Thyroid gland (tissue), 4 donors: ENCODE data around the gene ANKRD29. TPM values are rescaled to one million over a fixed set of nuclear protein-coding genes. Genes with fewer than 3 reads are reported as not detected.

Experiments
- DNase-seq, 2 donors: peaks; one replicate each; pipeline ENCODE4 v3.0.0-alpha.2; 2019
- H3K27ac ChIP-seq, 3 donors: fragments of 200-600 bp; sonication (generic); 1 replicate in 2 of 3; 2 replicates in 1 of 3; pipeline ENCODE4 v1.5.1; 2016 to 2019; ENCODE audit warnings: mild to moderate bottlenecking in 1 of 3, moderate library complexity in 1 of 3
- H3K27me3 ChIP-seq: fragments of 200-600 bp; sonication (generic); one replicate; pipeline ENCODE4 v1.5.1; 2019
- H3K36me3 ChIP-seq, 2 donors: fragments of 200-600 bp; sonication (generic); one replicate each; pipeline ENCODE4 v1.5.1; 2016 to 2019
- H3K4me1 ChIP-seq, 2 donors: fragments of 200-600 bp; sonication (generic); one replicate each; pipeline ENCODE4 v1.5.1; 2017 to 2019
- H3K4me3 ChIP-seq, 3 donors: fragments of 200-600 bp; sonication (generic); replicated peaks in 1 of 3; 1 replicate in 2 of 3; 2 replicates in 1 of 3; pipeline ENCODE4 v1.5.1; 2016; ENCODE audit warnings: mild to moderate bottlenecking in 1 of 3
- H3K9me3 ChIP-seq: fragments of 200-600 bp; sonication (generic); one replicate; pipeline ENCODE4 v1.5.1; 2017
- POLR2A ChIP-seq, 2 donors: fragments of 450-650 bp; IDR thresholded peaks; one replicate each; pipeline ENCODE4 v1.6.1; 2017; ENCODE audit warnings: antibody characterized with exemption in 2 of 2, mild to moderate bottlenecking in 2 of 2, moderate library complexity in 1 of 2
- WGBS, 2 donors: methylation state at CpG; one replicate each; pipeline ENCODE4 v1.1.5; 2017; 5-methylcytosine and 5-hydroxymethylcytosine counted together
- intact Hi-C: fragments of 100-400 bp; cut with DNase I; formaldehyde crosslinking; loops from one replicate; pipeline ENCODE4 v1.15.1; 2023
- total RNA-seq, 4 donors: library from RNA; depleted of rRNA; stranded (reverse); fragments of >200 nt; gene quantifications; one replicate each; pipeline ENCODE4 v1.2.3, GENCODE V29; 2016
- TF ChIP-seq, protein P1 (sequence below), 6 experiments: fragments of 200-600 bp in 3 of 6; fragments of 450-650 bp in 3 of 6; sonication (generic) in 3 of 6; IDR thresholded peaks; one replicate each; pipeline ENCODE4 v1.5.1; 2016 to 2019; ENCODE audit warnings: antibody characterized with exemption in 6 of 6, mild to moderate bottlenecking in 2 of 6, inconsistent platforms in 1 of 6, moderate library complexity in 1 of 6

ANKRD29 gene
- total RNA-seq, 4 donors from 2014 or later = 3.4 to 6.1 (median 4.5) TPM

DNA sequence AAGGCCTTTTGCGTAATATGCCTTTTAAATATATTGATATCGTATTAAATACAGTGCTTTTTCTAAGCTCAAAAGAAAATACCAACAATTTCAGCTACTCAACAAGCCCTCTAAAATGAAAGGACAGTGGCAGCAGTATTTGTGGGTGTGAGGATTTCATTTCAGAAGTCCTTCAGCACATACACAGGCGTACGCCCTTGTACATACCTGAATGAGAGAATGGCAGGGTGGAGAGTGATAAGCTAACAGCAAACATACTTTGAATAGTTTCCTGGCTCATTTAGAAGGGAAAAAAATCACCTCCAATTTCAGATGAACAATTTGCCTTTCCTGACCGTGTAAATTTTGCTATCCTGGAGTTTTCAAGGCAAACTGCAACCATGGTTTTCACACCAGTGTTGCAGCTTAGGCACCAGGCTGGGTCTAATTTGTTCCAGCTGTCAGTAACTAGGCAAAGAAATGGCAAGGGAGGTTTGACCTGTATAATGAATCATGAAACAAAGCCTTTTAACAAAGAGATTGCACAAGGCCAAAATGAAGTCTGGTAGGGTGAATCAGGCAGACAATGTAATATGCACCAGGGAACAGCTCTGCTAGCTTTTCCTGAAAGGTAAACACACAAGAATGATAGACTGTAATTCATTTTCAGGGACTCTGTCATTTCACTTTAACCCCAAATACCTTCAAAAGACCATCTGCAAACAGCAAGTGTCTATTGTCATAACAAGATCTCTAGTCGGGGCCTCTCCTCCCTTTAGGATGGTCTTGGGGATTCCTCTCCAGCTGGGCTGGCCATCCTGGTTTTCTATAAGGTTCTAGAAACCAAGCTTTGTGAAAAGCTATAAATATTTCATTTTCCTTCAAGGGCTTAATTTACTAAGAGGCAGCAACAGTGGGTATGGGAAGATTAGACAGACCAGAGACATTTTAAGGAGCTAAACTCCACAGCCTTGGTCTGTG, 11.5 kb downstream of the ANKRD29 start:
- intact Hi-C loops = no loop called here
- Histone ChIP-seq H3K27me3 (no peaks in the 10 kb centered on the region), H3K36me3 (no peaks in the 10 kb centered on the region), H3K4me1 (no peaks in the 10 kb centered on the region), H3K27ac (no peak overlapping the region), H3K4me3 (no peak overlapping the region), H3K9me3 (no peaks in the 10 kb centered on the region)
- no peak for DNase-seq
- 87% methylated on average over 6 of the region's 6 CpGs for WGBS, 2 donors
- TF ChIP-seq POLR2A (IDR thresholded peaks at IDR 0.05) = no peak
- TF ChIP-seq, protein P1, sequence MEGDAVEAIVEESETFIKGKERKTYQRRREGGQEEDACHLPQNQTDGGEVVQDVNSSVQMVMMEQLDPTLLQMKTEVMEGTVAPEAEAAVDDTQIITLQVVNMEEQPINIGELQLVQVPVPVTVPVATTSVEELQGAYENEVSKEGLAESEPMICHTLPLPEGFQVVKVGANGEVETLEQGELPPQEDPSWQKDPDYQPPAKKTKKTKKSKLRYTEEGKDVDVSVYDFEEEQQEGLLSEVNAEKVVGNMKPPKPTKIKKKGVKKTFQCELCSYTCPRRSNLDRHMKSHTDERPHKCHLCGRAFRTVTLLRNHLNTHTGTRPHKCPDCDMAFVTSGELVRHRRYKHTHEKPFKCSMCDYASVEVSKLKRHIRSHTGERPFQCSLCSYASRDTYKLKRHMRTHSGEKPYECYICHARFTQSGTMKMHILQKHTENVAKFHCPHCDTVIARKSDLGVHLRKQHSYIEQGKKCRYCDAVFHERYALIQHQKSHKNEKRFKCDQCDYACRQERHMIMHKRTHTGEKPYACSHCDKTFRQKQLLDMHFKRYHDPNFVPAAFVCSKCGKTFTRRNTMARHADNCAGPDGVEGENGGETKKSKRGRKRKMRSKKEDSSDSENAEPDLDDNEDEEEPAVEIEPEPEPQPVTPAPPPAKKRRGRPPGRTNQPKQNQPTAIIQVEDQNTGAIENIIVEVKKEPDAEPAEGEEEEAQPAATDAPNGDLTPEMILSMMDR (IDR thresholded peaks at IDR 0.05) = no peak

DNA sequence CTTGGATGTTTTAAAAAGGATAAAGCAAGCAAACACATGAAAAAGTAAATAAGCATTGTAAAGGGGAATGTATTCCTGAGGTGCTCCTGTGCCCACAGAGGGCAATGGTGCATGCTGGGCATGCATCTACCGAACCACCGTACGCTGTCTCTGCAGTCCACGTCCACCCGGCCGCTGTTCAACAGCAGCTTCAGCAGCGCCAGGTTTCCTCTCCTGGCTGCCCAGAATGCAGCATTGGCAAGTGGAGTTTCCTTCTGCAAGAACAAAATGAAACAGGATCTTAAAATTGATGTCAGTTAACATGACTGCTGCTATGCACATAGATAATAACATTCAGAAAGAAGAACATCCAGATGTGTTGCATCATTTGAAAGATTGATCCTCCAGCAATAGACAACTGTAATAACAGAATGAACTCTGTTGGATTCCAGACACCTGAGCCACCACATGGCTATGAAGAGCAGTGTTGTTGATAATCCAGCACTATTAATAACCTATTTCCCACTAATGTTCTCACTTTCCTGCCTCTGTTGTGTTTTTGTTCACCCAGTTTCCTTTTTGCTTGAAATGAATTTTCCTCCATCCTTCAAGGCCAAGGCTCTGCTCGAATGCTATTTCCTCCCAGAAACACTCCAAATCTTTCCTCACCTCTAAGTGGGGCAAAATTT, 13.6 kb downstream of the ANKRD29 start:
- Histone ChIP-seq H3K27ac (no peak overlapping the region), H3K4me1 (no peaks in the 10 kb centered on the region), H3K27me3 (no peaks in the 10 kb centered on the region), H3K9me3 (no peaks in the 10 kb centered on the region), H3K36me3 (no peaks in the 10 kb centered on the region), H3K4me3 (no peak overlapping the region)
- WGBS, 2 donors = 55 to 74% methylated on average over 8 of the region's 8 CpGs
- no peak for DNase-seq
- TF ChIP-seq, protein P1 (IDR thresholded peaks at IDR 0.05) = no peak
- TF ChIP-seq POLR2A (IDR thresholded peaks at IDR 0.05) = no peak
- intact Hi-C loops = no loop called here

DNA sequence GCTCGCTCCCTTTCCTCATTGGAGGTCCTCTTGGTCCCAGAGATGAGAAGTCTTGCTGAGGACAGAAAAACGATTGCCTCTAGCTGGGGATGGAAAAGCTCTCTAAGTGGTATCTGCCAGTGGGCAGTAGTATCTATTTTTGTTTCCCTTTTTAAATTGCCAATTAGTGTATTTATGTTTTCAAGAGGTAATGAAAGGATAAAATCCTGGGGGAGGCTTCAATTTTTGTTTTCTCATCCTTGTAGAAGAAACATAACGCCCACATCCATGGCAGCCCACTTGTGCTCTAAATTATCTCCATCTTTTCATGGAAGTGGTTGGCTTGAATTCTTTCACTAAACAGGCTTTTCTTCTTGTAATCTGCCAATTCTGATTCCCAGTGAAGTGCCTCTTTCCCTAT, 14.3 kb downstream of the ANKRD29 start:
- TF ChIP-seq, protein P1 (IDR thresholded peaks at IDR 0.05) = no peak
- no peak for TF ChIP-seq POLR2A (IDR thresholded peaks at IDR 0.05)
- Histone ChIP-seq H3K4me1 (no peaks in the 10 kb centered on the region), H3K36me3 (no peaks in the 10 kb centered on the region), H3K4me3 (no peak overlapping the region), H3K9me3 (no peaks in the 10 kb centered on the region), H3K27ac (no peak overlapping the region), H3K27me3 (no peaks in the 10 kb centered on the region)
- 80 to 81% methylated on average over 3 of the region's 3 CpGs for WGBS, 2 donors
- intact Hi-C loops = no loop called here
- DNase-seq = no peak

DNA sequence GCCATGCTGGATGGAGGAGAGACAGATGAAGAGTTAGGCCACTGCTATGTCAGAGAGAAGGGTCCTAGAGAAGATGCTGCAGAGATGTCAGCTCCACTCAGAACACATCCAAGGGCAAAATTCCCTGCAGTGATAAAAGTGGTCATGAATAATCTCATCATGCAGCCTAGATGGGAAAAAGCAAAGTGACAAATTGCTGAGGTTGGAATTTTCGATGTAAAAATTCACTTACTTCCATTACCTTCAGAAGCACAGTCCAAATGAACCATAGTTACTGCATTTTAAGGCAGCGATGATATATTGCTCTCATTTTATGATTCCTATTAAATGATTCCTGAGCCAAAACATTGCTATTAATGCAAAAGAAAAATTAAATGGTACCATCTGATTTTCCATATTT, 16.4 kb downstream of the ANKRD29 start:
- TF ChIP-seq POLR2A (IDR thresholded peaks at IDR 0.05) = no peak
- TF ChIP-seq, protein P1 (IDR thresholded peaks at IDR 0.05) = no peak
- whole genome bisulfite sequencing, 2 donors = 94 to 97% methylated on average over 2 of the region's 2 CpGs
- Histone ChIP-seq H3K27ac (no peak overlapping the region), H3K9me3 (no peaks in the 10 kb centered on the region), H3K4me3 (no peak overlapping the region), H3K4me1 (no peaks in the 10 kb centered on the region), H3K36me3 (no peaks in the 10 kb centered on the region), H3K27me3 (no peaks in the 10 kb centered on the region)
- DNase-seq = no peak
- intact Hi-C loops = no loop called here
